GM13977 (cell line): Measurements from ENCODE around the gene CBFA2T3.
A peak's percentile ranks its signal among the peaks of the same experiment; 100 is the strongest.

Experiments used
- DNase-seq: peaks from one replicate; pipeline ENCODE4 v3.0.0; 2012; ENCODE audit warnings: low spot score
- CTCF ChIP-seq: IDR thresholded peaks from 2 replicates; pipeline ENCODE4 v1.5.1; 2012; ENCODE audit warnings: mild to moderate bottlenecking, control low read depth; ENCODE audit not compliant: insufficient read depth; ENCODE audit errors: extremely low read depth, missing control alignments
- in situ Hi-C: fragments of 300-500 bp; cut with MboI; formaldehyde crosslinking; loops from one replicate; pipeline ENCODE4 v1.12.0; 2022; ENCODE audit warnings: low sequenced_read_pairs, low pct_unique_long_range_greater_than_20kb, mixed read lengths, inconsistent platforms; ENCODE audit not compliant: unreplicated experiment

Gene CBFA2T3

GRCh38 chr16:88855736-88856121, 121.3 kb downstream of the CBFA2T3 start:
- in situ Hi-C loops: no loop called here
- DNase-seq: no peak
- TF ChIP-seq CTCF: no peak

DNA sequence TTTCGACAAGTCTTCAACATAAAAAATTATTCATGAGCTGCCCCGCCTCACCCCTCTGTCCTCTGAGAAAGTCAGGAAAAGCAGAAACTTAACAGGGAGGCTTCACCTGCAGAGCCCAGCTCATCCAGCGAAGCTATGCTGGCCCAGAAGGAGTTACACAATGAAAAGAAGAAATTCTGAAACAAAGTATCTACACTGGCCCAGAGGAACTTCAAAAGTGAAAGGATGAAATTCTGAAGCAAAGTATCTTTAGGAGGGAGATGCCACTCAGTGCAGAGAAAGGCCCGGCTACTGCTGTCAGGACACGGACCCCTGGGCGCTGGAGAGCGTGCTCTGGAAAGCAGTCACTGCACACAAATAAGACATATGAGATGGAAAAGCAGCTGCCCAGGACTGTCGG, 121.8 kb downstream of the CBFA2T3 start:
- in situ Hi-C loops: no loop called here
- DNase-seq: no peak
- no peak for TF ChIP-seq CTCF

DNA sequence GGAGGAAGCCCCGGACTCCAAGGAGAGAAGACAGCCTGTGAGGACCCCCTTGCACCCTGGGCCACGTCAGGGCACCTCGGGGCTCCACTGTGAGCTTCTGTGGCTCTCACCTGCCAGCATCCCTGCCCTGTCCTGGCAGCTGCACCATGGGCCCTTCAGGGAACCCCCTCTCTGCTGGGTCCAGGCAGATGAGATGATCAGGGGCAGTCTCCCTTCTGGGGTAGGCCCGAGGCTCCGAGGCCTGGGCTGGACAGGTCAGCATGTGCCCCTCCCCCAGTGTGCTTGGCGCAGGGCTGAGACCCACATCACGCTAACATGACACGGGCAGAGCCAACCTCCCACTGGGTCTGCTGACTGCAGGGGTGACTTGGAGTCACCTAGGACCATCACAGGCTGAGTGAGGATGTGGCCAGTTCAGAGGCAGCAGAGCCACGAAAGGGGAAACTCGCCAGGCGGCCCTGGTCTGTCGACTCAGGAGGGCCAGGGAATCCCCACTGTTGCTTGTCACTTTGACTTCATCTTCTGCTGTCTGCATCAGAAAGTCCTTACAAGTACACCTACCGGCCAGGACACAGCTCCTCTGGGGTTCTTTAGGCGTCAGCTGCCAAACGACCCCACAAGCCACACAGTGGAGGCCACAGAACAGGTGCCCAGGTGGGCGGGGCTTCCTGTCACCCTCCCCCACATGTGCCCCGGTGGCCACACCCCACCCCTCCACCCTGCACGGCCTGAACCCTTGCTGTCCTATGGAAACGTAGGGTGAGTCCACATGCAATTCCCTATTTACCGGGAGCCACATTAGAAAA, 122.5 kb downstream of the CBFA2T3 start:
- no peak for TF ChIP-seq CTCF
- peak; percentile 83 for DNase-seq
- in situ Hi-C loops: no loop called here

GRCh38 chr16:88853325-88853941, 123.6 kb downstream of the CBFA2T3 start:
- DNase-seq: no peak
- TF ChIP-seq CTCF: no peak
- in situ Hi-C loops: no loop called here

GRCh38 chr16:88851616-88852015, 125.4 kb downstream of the CBFA2T3 start:
- TF ChIP-seq CTCF: no peak
- in situ Hi-C loops: no loop called here
- no peak for DNase-seq

- no peak for DNase-seq
- in situ Hi-C loops: no loop called here
- TF ChIP-seq CTCF: no peak
These were observed 126.3 kb downstream of the CBFA2T3 start for GRCh38 chr16:88850531-88851199.
